Activated CD8-positive, alpha-beta memory T cell treated with anti-CD3 and anti-CD28 coated beads for 4 hours (primary cell): Measurements from ENCODE around the gene RPL28.

Source experiments
- DNase-seq, 2 donors: peaks; one replicate each; pipeline ENCODE4 v3.0.0-alpha.2; 2020; ENCODE audit warnings: low read depth in 2 of 2

RPL28 gene

GRCh38 chr19:55353356-55353802, 32.4 kb upstream of the RPL28 start:
- no peak for DNase-seq

- no peak for DNase-seq
These were observed 31.7 kb upstream of the RPL28 start for GRCh38 chr19:55353803-55354697.

- DNase-seq, result no peak
These were observed 31.0 kb upstream of the RPL28 start, which contains the start of gene COX6B2 for GRCh38 chr19:55354698-55355212. Gene COX6B2 (minus strand): TSS chr19:55354719. CDS start chr19:55354521, 198 bp downstream.

- DNase-seq, result no peak
These were observed 30.4 kb upstream of the RPL28 start for GRCh38 chr19:55355213-55355821.

GRCh38 chr19:55358493-55358892, 27.2 kb upstream of the RPL28 start:
- DNase-seq, result no peak

- DNase-seq, result no peak
These were observed 26.5 kb upstream of the RPL28 start for GRCh38 chr19:55358943-55359908.

GRCh38 chr19:55360902-55361301, 24.8 kb upstream of the RPL28 start:
- no peak for DNase-seq

GRCh38 chr19:55362174-55362989, 23.4 kb upstream of the RPL28 start:
- no peak for DNase-seq

GRCh38 chr19:55362990-55363716, 22.6 kb upstream of the RPL28 start, which contains the start of gene GARIN5B:
Gene GARIN5B (minus strand): TSS chr19:55363260. CDS start chr19:55363066, 194 bp downstream.
- no peak for DNase-seq

GRCh38 chr19:55365245-55365644, 20.5 kb upstream of the RPL28 start:
- no peak for DNase-seq

GRCh38 chr19:55365964-55366363, 19.8 kb upstream of the RPL28 start:
- DNase-seq, result no peak

- no peak for DNase-seq
These were observed 18.9 kb upstream of the RPL28 start for GRCh38 chr19:55366790-55367189.

- no peak for DNase-seq
These were observed 17.6 kb upstream of the RPL28 start for GRCh38 chr19:55368106-55368505.

- DNase-seq, result no peak
These were observed 16.8 kb upstream of the RPL28 start for GRCh38 chr19:55368701-55369563.

GRCh38 chr19:55369653-55370304, 16.0 kb upstream of the RPL28 start:
- DNase-seq, result no peak

- DNase-seq, result no peak
These were observed 15.3 kb upstream of the RPL28 start, which contains the start of gene IL11 for GRCh38 chr19:55370305-55370988. Gene IL11 (minus strand): TSS chr19:55370463. CDS start chr19:55370310, 153 bp downstream.

- DNase-seq, result no peak
These were observed 13.2 kb upstream of the RPL28 start for GRCh38 chr19:55372316-55373081.
